Epithelial cell of proximal tubule (primary cell): ENCODE data around the gene SNAI3. TPM values are rescaled to one million over a fixed set of nuclear protein-coding genes. Genes with fewer than 3 reads are reported as not detected.

Experiments
- DNase-seq: peaks from one replicate; pipeline ENCODE4 v3.0.0-alpha.2; 2011; ENCODE audit warnings: low read depth
- H3K4me3 ChIP-seq: 2 replicates; pipeline ENCODE4 v1.5.1; 2011; ENCODE audit warnings: low read depth, mild to moderate bottlenecking, low read length
- total RNA-seq: library from RNA; depleted of rRNA; stranded (reverse); fragments of >200 nt; gene quantifications from 2 replicates; pipeline ENCODE4 v1.2.3, GENCODE V29; 2015
- TF ChIP-seq, protein P1 (sequence below): conservative IDR thresholded peaks from 2 replicates; pipeline ENCODE4 v1.5.1; 2012; ENCODE audit warnings: low read depth, mild to moderate bottlenecking, low read length

SNAI3 gene
- total RNA-seq, 1 donor from 2014 or later: 0.23 TPM

- DNase-seq: no peak
- H3K4me3 ChIP-seq: no peak overlapping the region
- TF ChIP-seq, protein P1, sequence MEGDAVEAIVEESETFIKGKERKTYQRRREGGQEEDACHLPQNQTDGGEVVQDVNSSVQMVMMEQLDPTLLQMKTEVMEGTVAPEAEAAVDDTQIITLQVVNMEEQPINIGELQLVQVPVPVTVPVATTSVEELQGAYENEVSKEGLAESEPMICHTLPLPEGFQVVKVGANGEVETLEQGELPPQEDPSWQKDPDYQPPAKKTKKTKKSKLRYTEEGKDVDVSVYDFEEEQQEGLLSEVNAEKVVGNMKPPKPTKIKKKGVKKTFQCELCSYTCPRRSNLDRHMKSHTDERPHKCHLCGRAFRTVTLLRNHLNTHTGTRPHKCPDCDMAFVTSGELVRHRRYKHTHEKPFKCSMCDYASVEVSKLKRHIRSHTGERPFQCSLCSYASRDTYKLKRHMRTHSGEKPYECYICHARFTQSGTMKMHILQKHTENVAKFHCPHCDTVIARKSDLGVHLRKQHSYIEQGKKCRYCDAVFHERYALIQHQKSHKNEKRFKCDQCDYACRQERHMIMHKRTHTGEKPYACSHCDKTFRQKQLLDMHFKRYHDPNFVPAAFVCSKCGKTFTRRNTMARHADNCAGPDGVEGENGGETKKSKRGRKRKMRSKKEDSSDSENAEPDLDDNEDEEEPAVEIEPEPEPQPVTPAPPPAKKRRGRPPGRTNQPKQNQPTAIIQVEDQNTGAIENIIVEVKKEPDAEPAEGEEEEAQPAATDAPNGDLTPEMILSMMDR: no peak
Observed at GRCh38 chr16:88653596-88654362, 32.5 kb downstream of the SNAI3 start.

DNA sequence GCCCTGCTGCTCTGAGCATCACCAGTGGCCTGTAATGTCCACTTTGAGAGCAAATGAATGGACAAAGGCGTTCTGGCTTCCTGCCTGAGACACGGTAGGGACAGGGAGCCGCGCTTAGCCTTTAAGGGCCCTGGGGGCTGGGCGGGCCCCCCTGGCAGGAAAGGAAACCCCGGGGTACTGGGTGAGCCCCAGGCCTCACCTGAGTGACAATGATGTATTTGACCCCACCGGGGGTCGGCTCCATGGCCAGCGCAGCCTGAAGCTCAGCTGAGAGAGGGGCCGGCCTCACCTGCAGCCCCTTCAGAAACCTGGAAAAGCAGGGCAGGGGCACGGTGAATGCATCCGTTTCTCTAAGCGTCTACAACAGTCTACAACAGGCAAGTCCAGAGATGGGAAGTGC is 33.2 kb downstream of the SNAI3 start:
- TF ChIP-seq, protein P1: no peak
- DNase-seq: no peak
- no peak overlapping the region for H3K4me3 ChIP-seq

GRCh38 chr16:88652762-88653063 is 33.6 kb downstream of the SNAI3 start:
- DNase-seq: no peak
- TF ChIP-seq, protein P1: no peak
- H3K4me3 ChIP-seq: no peak overlapping the region

GRCh38 chr16:88651989-88652761 is 34.1 kb downstream of the SNAI3 start:
- no peak for DNase-seq
- H3K4me3 ChIP-seq: no peak overlapping the region
- TF ChIP-seq, protein P1: no peak

DNA sequence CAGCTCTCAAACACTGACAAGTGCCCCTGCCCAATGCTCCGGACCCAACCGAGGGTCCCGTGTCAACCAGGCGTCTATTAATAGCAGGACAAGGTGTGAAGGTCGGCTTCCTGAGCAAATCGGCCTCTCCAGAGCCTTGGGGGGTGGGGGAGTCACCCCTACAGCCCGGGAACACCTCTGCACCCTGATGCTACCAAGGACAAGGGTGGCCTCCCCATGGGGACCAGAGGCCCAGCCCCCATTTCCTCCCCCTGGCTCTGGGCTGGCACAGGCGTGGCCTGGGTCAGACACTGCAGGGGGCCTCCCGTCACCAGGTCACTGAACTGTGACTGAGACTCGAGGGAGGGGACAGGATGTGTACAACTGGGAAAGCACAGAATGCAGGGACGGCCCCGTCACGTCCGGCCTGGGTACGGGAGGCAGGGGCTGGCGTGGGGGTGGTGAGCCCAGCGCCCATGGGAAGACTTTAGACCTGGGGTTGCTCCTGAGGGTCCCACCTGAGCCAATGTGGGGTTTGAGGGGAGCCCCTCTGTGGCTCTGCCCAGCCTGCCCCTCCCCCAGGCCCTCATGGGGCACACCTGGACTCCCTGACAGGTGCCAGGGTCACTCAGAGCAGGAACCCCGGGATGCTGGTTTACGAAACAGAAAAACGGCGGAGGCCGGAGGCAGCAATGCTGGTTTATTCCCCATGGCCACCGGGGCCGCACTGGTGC is 34.9 kb downstream of the SNAI3 start:
- peak overlapping the region; percentile 95 for H3K4me3 ChIP-seq
- DNase-seq: no peak
- TF ChIP-seq, protein P1: no peak

DNA sequence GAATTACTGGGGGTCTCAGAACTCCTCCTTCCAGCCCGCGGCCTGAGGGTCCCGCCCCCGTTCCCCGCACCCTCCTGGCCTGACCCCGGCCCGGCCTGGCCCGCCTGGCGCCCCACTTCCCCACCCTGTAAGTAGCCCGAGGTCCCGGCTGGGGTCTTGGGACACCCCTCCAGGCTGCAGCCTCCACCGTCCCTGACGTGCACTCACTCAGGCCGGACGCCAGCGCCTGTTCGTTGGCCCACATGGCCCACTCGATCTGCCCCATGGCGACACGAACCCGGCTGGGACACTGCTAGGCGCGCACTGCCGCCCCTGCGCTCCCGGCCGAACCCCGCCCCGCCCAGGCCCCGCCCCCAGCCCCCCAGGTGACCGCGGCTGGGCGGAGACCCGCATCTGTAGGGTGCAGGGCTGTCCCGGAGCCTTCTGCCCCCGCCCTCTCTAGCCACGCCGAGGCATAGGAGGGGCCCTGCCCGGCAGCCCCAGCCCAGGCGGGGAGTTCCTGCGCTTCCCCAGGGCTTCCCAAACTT is 35.5 kb downstream of the SNAI3 start, which contains the start of gene CYBA:
CYBA (minus strand) TSS at position 305 of the 527 bp plus-strand sequence; CDS start at position 265, 40 bp downstream.
- H3K4me3 ChIP-seq: peak within 1 kb of the TSS; percentile 95
- DNase-seq: no peak
- TF ChIP-seq, protein P1: no peak
